ENCODE results near the gene IMP3.

The IMP3 gene

DNA sequence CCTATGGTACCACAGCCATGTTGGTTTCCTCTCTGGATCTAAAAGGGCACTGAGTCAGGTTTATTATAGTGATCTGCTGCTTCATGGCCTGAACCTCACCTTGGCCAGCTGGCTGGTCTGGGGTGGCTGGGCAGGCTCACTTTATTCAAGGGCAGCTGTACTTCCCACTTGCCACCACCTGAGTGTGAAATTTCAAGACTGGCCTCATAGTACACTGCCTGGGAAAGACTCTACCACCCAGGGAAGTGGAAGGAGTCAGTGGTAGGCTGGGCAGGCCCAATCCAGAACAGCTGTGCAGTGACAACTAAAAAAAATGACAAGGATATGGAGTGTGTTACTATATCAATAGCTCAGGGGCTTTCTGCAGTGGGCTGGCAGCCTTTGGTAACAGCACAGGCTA is 23.3 kb downstream of the IMP3 start:
- DNase-seq, result no peak

DNA sequence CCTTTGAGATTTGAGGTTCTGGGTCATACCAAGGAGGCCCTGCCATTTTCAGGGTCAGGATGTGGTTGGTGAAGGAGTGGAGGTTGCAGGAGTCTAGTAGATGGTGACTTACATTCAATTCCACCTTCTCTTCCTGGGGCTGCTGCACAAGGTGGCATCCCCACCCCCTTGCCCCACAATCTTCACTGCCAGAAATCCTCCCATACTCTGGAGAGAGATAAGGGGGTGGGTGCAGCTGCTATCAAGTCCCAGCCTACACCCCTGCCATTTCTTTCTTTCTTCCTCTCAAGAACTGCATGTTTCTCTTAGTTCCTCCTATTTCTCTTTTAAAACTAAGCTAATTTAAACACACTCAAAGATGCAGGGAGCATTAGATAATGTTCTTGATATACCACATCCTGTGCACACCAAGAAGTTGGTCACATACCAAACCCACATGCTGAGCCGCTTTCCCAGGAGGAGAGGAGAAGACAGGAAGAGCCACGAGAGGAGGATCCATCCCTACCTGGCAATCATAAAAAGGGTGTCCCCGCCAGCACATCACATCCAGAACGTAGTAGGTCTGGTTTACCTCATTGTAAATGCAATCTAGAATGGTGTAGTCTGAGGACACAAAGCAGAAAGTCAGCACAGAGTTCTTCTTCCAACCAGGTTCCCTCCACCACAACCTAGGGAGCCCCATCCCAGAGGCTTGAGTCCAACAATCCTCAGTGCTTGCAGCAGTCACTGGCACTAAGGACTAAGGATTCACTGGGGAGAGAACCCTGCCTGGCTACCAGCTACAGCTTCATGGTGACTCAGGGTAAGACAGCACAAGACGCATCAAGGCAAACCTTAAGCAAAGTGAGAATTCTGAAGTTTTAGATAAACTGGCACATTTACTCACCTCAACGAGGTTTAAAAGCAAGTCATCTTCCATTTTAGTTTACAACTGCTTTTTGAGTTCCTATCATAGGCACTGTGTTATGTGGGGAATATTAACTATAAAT is 33.0 kb downstream of the IMP3 start:
- DNase-seq, result no peak

- DNase-seq, result no peak
These were observed 34.0 kb downstream of the IMP3 start for GRCh38 chr15:75606026-75606425.

GRCh38 chr15:75599401-75599800 is 40.6 kb downstream of the IMP3 start:
- no peak for DNase-seq

GRCh38 chr15:75598361-75598760 is 41.7 kb downstream of the IMP3 start:
- no peak for DNase-seq

DNA sequence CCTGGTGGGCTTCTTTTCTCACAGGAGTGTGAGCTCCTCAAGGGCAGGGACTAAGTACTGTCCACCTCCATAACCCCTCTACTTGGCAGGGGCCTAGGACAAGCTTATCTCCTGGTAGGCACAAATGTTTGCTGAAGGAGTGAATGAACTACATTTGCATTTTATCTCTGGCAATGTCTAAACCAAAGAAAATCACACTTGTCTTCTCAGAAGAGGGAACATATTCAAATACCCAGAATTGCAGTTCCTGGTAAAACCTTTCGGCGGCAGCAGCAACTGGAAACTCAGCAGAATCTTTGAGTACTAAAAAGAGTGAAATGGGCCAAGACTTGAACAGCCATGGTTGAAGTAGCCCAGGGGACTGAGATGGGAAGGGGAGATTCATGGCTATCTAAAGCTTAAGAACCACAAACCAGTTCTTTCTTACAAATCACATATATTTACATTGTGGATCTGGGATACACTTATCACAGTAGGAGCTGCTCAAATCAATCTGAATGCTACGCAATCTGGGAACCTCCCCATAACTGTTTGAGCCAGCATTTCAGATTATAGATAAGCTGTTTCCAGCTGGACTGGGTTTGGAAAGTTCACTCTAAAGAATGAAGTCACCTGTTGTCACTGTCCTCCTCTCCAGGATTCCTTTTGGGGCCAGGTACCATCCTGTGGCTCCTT is 42.2 kb downstream of the IMP3 start:
- no peak for DNase-seq

GRCh38 chr15:75596703-75597345 is 43.2 kb downstream of the IMP3 start:
- DNase-seq, result no peak

- DNase-seq, result no peak
These were observed 45.7 kb downstream of the IMP3 start for GRCh38 chr15:75594276-75594675.

- DNase-seq, result no peak
These were observed 48.2 kb downstream of the IMP3 start for GRCh38 chr15:75591655-75592364.

- DNase-seq, result no peak
These were observed 49.8 kb downstream of the IMP3 start for GRCh38 chr15:75590239-75590638.

All from NCI-H2081 treated with DMSO at 0.1 percent for 48 hours (cell line).